ENCODE data around the gene SLC25A13.

Gene SLC25A13

GRCh38 chr7:96152706-96153105 is 169.2 kb downstream of the SLC25A13 start:
- no peak for DNase-seq (ENCODE audit: low spot score)

- DNase-seq (ENCODE audit: low spot score), result no peak
Measured at GRCh38 chr7:96151889-96152288, 170.0 kb downstream of the SLC25A13 start.

- DNase-seq (ENCODE audit: low spot score), result no peak
Measured at GRCh38 chr7:96144260-96144526, 177.7 kb downstream of the SLC25A13 start.

- DNase-seq (ENCODE audit: low spot score), result no peak
Measured at GRCh38 chr7:96143495-96144259, 178.2 kb downstream of the SLC25A13 start.

GRCh38 chr7:96136600-96137239 is 185.2 kb downstream of the SLC25A13 start:
- no peak for DNase-seq (ENCODE audit: low spot score)

- DNase-seq (ENCODE audit: low spot score), result no peak
Measured at GRCh38 chr7:96135241-96135640, 186.7 kb downstream of the SLC25A13 start.

GRCh38 chr7:96131525-96131924 is 190.4 kb downstream of the SLC25A13 start:
- no peak for DNase-seq (ENCODE audit: low spot score)

GRCh38 chr7:96127746-96128145 is 194.2 kb downstream of the SLC25A13 start:
- no peak for DNase-seq (ENCODE audit: low spot score)

GRCh38 chr7:96126382-96126781 is 195.5 kb downstream of the SLC25A13 start:
- DNase-seq (ENCODE audit: low spot score), result no peak

GRCh38 chr7:96122746-96123145 is 199.2 kb downstream of the SLC25A13 start:
- DNase-seq (ENCODE audit: low spot score), result no peak

GRCh38 chr7:96121752-96122151 is 200.1 kb downstream of the SLC25A13 start:
- no peak for DNase-seq (ENCODE audit: low spot score)

GRCh38 chr7:96120445-96121225 is 201.3 kb downstream of the SLC25A13 start:
- no peak for DNase-seq (ENCODE audit: low spot score)

GRCh38 chr7:96118449-96119001 is 203.4 kb downstream of the SLC25A13 start:
- no peak for DNase-seq (ENCODE audit: low spot score)

GRCh38 chr7:96116173-96116572 is 205.7 kb downstream of the SLC25A13 start:
- DNase-seq (ENCODE audit: low spot score), result no peak

GRCh38 chr7:96114190-96114589 is 207.7 kb downstream of the SLC25A13 start:
- DNase-seq (ENCODE audit: low spot score), result no peak

GRCh38 chr7:96111405-96111804 is 210.5 kb downstream of the SLC25A13 start:
- no peak for DNase-seq (ENCODE audit: low spot score)

GRCh38 chr7:96104984-96105383 is 216.9 kb downstream of the SLC25A13 start:
- no peak for DNase-seq (ENCODE audit: low spot score)

- no peak for DNase-seq (ENCODE audit: low spot score)
Measured at GRCh38 chr7:96102096-96102811, 219.6 kb downstream of the SLC25A13 start.

GRCh38 chr7:96100737-96101136 is 221.2 kb downstream of the SLC25A13 start:
- no peak for DNase-seq (ENCODE audit: low spot score)

- no peak for DNase-seq (ENCODE audit: low spot score)
Measured at GRCh38 chr7:96097835-96098234, 224.1 kb downstream of the SLC25A13 start.

- DNase-seq (ENCODE audit: low spot score), result no peak
Measured at GRCh38 chr7:96093435-96093834, 228.5 kb downstream of the SLC25A13 start.

- DNase-seq (ENCODE audit: low spot score), result no peak
Measured at GRCh38 chr7:96090756-96091155, 231.1 kb downstream of the SLC25A13 start.

Data from NAMALWA (cell line).